Measurements from ENCODE around the gene CD200.

Gene CD200

GRCh38 chr3:112409041-112409440 is 76.1 kb downstream of the CD200 start:
- no peak for DNase-seq

- no peak for DNase-seq
These were observed 78.5 kb downstream of the CD200 start for GRCh38 chr3:112411425-112411824.
